Vagina (tissue), 2 donors: ENCODE measurements around the gene PASK.

Experiments
- POLR2A ChIP-seq, 2 donors: fragments of 450-650 bp; IDR thresholded peaks; one replicate each; pipeline ENCODE4 v1.6.1; 2017; ENCODE audit warnings: antibody characterized with exemption in 2 of 2, mild to moderate bottlenecking in 2 of 2, moderate library complexity in 2 of 2
- POLR2AphosphoS5 ChIP-seq, 2 donors: sonication (generic); formaldehyde crosslinking; IDR thresholded peaks; one replicate each; pipeline ENCODE4 v1.9.0; 2017; ENCODE audit warnings: antibody characterized with exemption in 2 of 2, mild to moderate bottlenecking in 2 of 2, low read depth in 1 of 2; ENCODE audit not compliant: insufficient read depth in 1 of 2
- TF ChIP-seq, protein P1 (sequence below), 3 experiments: fragments of 450-650 bp in 2 of 3; fragments of 200-600 bp in 1 of 3; sonication (generic) in 1 of 3; IDR thresholded peaks; one replicate each; pipeline ENCODE4 v1.5.1; 2017 to 2019; ENCODE audit warnings: antibody characterized with exemption in 3 of 3, mild to moderate bottlenecking in 2 of 3, moderate library complexity in 2 of 3

DNA sequence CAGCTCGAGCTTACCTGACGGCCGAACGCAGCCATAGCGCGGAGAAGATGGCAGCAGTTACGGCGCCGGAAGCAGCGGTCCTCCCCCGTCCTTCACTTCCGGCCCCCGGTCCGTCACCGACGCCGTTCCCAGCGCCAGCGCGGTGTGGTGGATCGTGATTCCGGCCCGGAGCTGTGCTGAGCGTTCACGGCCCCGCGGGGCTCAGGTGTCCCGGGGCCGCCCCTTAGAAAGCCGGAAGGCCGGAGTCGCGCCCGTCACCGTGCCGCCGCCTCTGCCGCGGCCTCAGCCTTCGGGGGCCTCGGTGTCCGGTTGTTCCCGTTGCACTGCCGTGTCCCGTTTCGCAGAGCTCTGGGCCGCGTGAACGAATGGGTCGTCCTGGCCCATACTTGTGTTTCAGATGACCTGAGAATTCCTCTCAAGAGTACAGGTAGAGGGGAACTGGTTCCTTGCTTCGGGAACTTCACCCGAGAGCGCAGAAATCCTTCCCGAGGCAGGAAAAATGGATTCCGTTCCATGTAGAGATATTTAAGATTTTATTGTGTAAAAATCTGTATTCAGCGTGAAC is 47.0 kb downstream of the PASK start, which contains the start of gene MTERF4:
- TF ChIP-seq, protein P1, sequence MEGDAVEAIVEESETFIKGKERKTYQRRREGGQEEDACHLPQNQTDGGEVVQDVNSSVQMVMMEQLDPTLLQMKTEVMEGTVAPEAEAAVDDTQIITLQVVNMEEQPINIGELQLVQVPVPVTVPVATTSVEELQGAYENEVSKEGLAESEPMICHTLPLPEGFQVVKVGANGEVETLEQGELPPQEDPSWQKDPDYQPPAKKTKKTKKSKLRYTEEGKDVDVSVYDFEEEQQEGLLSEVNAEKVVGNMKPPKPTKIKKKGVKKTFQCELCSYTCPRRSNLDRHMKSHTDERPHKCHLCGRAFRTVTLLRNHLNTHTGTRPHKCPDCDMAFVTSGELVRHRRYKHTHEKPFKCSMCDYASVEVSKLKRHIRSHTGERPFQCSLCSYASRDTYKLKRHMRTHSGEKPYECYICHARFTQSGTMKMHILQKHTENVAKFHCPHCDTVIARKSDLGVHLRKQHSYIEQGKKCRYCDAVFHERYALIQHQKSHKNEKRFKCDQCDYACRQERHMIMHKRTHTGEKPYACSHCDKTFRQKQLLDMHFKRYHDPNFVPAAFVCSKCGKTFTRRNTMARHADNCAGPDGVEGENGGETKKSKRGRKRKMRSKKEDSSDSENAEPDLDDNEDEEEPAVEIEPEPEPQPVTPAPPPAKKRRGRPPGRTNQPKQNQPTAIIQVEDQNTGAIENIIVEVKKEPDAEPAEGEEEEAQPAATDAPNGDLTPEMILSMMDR (IDR thresholded peaks at IDR 0.05): no peak
- peak; percentile 88 for TF ChIP-seq POLR2AphosphoS5 (IDR thresholded peaks at IDR 0.05; ENCODE audit: insufficient read depth in 1 of 2, low read depth in 1 of 2)
- TF ChIP-seq POLR2A (IDR thresholded peaks at IDR 0.05): no peak
